IMR-90 (cell line): ENCODE data around the gene BMP7. TPM values are rescaled to one million over a fixed set of nuclear protein-coding genes. Genes with fewer than 3 reads are reported as not detected.

Source experiments
- ATAC-seq: fragments of 200-7000 bp; cut with Tn5 transposase; 2 replicates; pipeline ENCODE4 v1.9.1; 2020; ENCODE audit warnings: low read depth, mild to moderate bottlenecking, moderate library complexity
- BruUV-seq: library from RNA; stranded (reverse); fragments of 400-500 nt; replicated peaks from 2 replicates; lab custom pipeline; 2021; lab: Mats Ljungman, UMichigan
- CTCF ChIA-PET: fragments of 300-600 bp; formaldehyde crosslinking; extraction: SDS; loops from one replicate; lab custom pipeline; 2021; ENCODE audit warnings: antibody characterized with exemption; lab: Yijun Ruan, JAX
- POLR2A ChIA-PET: fragments of 300-600 bp; sonication (Branson Sonifier 250); formaldehyde crosslinking; loops from one replicate; lab custom pipeline; 2022; ENCODE audit warnings: antibody characterized with exemption; ENCODE audit not compliant: unreplicated experiment; lab: Charles Lee
- DNase-seq: peaks from one replicate; pipeline ENCODE4 v3.0.0; 2013
- H2AFZ ChIP-seq: replicated peaks from 2 replicates; pipeline ENCODE3; 2013; ENCODE audit warnings: low read length, mild to moderate bottlenecking; ENCODE audit not compliant: poor library complexity
- H2AK5ac ChIP-seq: 2 replicates; pipeline ENCODE4 v1.6.1; 2013; ENCODE audit warnings: low read depth, low read length, inconsistent platforms
- H2AK9ac ChIP-seq: replicated peaks from 2 replicates; pipeline ENCODE3; 2013; ENCODE audit warnings: mild to moderate bottlenecking, low read depth, low read length, moderate library complexity; ENCODE audit not compliant: poor library complexity
- H2BK120ac ChIP-seq: 2 replicates; pipeline ENCODE4 v1.6.1; 2013; ENCODE audit warnings: low read depth, low read length, inconsistent platforms
- H2BK15ac ChIP-seq: 3 replicates; pipeline ENCODE4 v1.6.1; 2013; ENCODE audit warnings: low read depth, low read length, inconsistent platforms
- H2BK20ac ChIP-seq: 2 replicates; pipeline ENCODE4 v1.6.1; 2013; ENCODE audit warnings: low read depth, mild to moderate bottlenecking, inconsistent platforms, low read length, moderate library complexity
- H2BK5ac ChIP-seq: 2 replicates; pipeline ENCODE4 v1.6.1; 2013; ENCODE audit warnings: mild to moderate bottlenecking, low read depth, low read length, inconsistent platforms; ENCODE audit not compliant: poor library complexity, severe bottlenecking
- H3K14ac ChIP-seq: replicated peaks from 2 replicates; pipeline ENCODE4 v1.6.1; 2013; ENCODE audit warnings: low read depth, low read length, inconsistent platforms
- H3K18ac ChIP-seq: 2 replicates; pipeline ENCODE4 v1.6.1; 2013; ENCODE audit warnings: low read depth, low read length, control low read depth
- H3K23ac ChIP-seq: 2 replicates; pipeline ENCODE4 v1.6.1; 2013; ENCODE audit warnings: low read depth, low read length, inconsistent platforms
- H3K27ac ChIP-seq: 2 replicates; pipeline ENCODE4 v1.5.1; 2013; ENCODE audit warnings: mild to moderate bottlenecking, control low read depth, low read length; ENCODE audit not compliant: insufficient read depth
- H3K27me3 ChIP-seq: 2 replicates; pipeline ENCODE4 v1.6.1; 2013; ENCODE audit warnings: low read length; ENCODE audit not compliant: control insufficient read depth, insufficient read depth
- H3K36me3 ChIP-seq: 2 replicates; pipeline ENCODE4 v1.6.1; 2013; ENCODE audit warnings: low read length, mixed read lengths; ENCODE audit not compliant: control insufficient read depth, insufficient read depth
- H3K4ac ChIP-seq: 2 replicates; pipeline ENCODE4 v1.6.1; 2013; ENCODE audit warnings: low read depth, low read length, inconsistent platforms
- H3K4me1 ChIP-seq: 2 replicates; pipeline ENCODE4 v1.6.1; 2013; ENCODE audit warnings: low read length, mixed read lengths; ENCODE audit not compliant: control insufficient read depth, insufficient read depth
- H3K4me2 ChIP-seq: 2 replicates; pipeline ENCODE4 v1.6.1; 2013; ENCODE audit warnings: low read depth, mild to moderate bottlenecking, control low read depth, low read length, moderate library complexity
- H3K4me3 ChIP-seq: 2 replicates; pipeline ENCODE4 v1.5.1; 2013; ENCODE audit warnings: low read depth, mild to moderate bottlenecking, control low read depth, low read length, moderate library complexity; ENCODE audit not compliant: insufficient read depth
- H3K56ac ChIP-seq: 2 replicates; pipeline ENCODE4 v1.6.1; 2013; ENCODE audit warnings: low read length, inconsistent platforms; ENCODE audit not compliant: insufficient read depth; ENCODE audit errors: extremely low read depth
- H3K79me1 ChIP-seq, 2 experiments: 2 replicates each; pipeline ENCODE4 v1.6.1; 2013; ENCODE audit warnings: low read length in 2 of 2, inconsistent platforms in 1 of 2, low read depth in 1 of 2
- H3K9ac ChIP-seq: 2 replicates; pipeline ENCODE4 v1.6.1; 2013; ENCODE audit warnings: low read depth, low read length, control low read depth
- H3K9me1 ChIP-seq: 2 replicates; pipeline ENCODE4 v1.6.1; 2013; ENCODE audit warnings: low read length, inconsistent platforms; ENCODE audit not compliant: insufficient read depth
- H3K9me3 ChIP-seq: 2 replicates; pipeline ENCODE4 v1.6.1; 2013; ENCODE audit warnings: low read length; ENCODE audit not compliant: control insufficient read depth, insufficient read depth
- H4K20me1 ChIP-seq: 2 replicates; pipeline ENCODE4 v1.6.1; 2013; ENCODE audit warnings: low read length, inconsistent platforms; ENCODE audit not compliant: insufficient read depth
- H4K5ac ChIP-seq: 2 replicates; pipeline ENCODE4 v1.6.1; 2013; ENCODE audit warnings: mild to moderate bottlenecking, low read depth, low read length, control low read depth
- H4K8ac ChIP-seq, 2 experiments: 2 replicates each; pipeline ENCODE4 v1.6.1; 2013; ENCODE audit warnings: low read depth in 2 of 2, low read length in 2 of 2, control low read depth in 1 of 2, inconsistent platforms in 1 of 2
- H4K91ac ChIP-seq: 2 replicates; pipeline ENCODE4 v1.6.1; 2013; ENCODE audit warnings: low read depth, low read length, inconsistent platforms; ENCODE audit not compliant: insufficient read depth
- BHLHE40 ChIP-seq: fragments of 150-350 bp; IDR thresholded peaks from 2 replicates; pipeline ENCODE4 v1.6.1; 2016; ENCODE audit warnings: mild to moderate bottlenecking, low read depth, low read length
- CEBPB ChIP-seq: IDR thresholded peaks from 2 replicates; pipeline ENCODE4 v1.6.1; 2012; ENCODE audit warnings: low read depth, low read length, improper control_type of control experiment
- CHD1 ChIP-seq: IDR thresholded peaks from 2 replicates; pipeline ENCODE4 v1.6.1; 2012; ENCODE audit warnings: low read depth, low read length, improper control_type of control experiment
- POLR2A ChIP-seq: IDR thresholded peaks from 2 replicates; pipeline ENCODE4 v1.6.1; 2012; ENCODE audit warnings: mild to moderate bottlenecking, low read depth, low read length
- RFX5 ChIP-seq: IDR thresholded peaks from 2 replicates; pipeline ENCODE4 v1.8.0; 2012; ENCODE audit warnings: low read depth, mild to moderate bottlenecking, low read length, moderate library complexity
- WGBS, 2 experiments: methylation state at CpG; one replicate each; pipeline versions ENCODE4 v1.1.5 to v1.1.7; 2013; ENCODE audit warnings: missing lambda C conversion rate in 2 of 2; ENCODE audit not compliant: insufficient read length in 1 of 2; ENCODE audit errors: extremely low coverage in 2 of 2; 5-methylcytosine and 5-hydroxymethylcytosine counted together
- dilution Hi-C: fragments of 300-500 bp; cut with HindIII; formaldehyde crosslinking; loops from one replicate; pipeline ENCODE4 v1.14.3; 2018; ENCODE audit warnings: low sequenced_read_pairs; ENCODE audit not compliant: unreplicated experiment
- in situ Hi-C: fragments of 300-500 bp; cut with MboI; formaldehyde crosslinking; loops from 3 replicates; pipeline ENCODE4 v1.14.3; 2019; ENCODE audit warnings: low sequenced_read_pairs, inconsistent platforms, mixed read lengths
- intact Hi-C: fragments of 100-400 bp; cut with micrococcal nuclease; formaldehyde crosslinking; loops from 2 replicates; pipeline ENCODE4 v1.10.0; 2022
- polyA plus RNA-seq, 3 experiments: library from polyadenylated mRNA; depleted of rRNA; stranded (reverse); fragments of >200 nt; gene quantifications; 2 replicates each; pipeline ENCODE4 v1.2.3, GENCODE V29; 2012; ENCODE audit warnings: low replicate concordance in 1 of 3
- total RNA-seq: library from RNA; depleted of rRNA; stranded (reverse); fragments of >200 nt; gene quantifications from 2 replicates; pipeline ENCODE4 v1.2.3, GENCODE V29; 2012

The BMP7 gene
- total and polyA plus RNA-seq, 2 of the 4 experiments (the other 2 are of a cell fraction), result not detected

GRCh38 chr20:57214427-57214826, 52.0 kb downstream of the BMP7 start:
- Histone ChIP-seq H2BK20ac (no peak overlapping the region), H3K4me3 (no peak overlapping the region), H4K5ac (no peak overlapping the region), H3K27ac (no peak overlapping the region), H3K4me2 (no peak overlapping the region), H3K56ac (no peak overlapping the region), H2AK9ac (no peak overlapping the region), H2AFZ (no peak overlapping the region), H3K79me1 (no peaks in the 10 kb centered on the region), H2BK120ac (no peak overlapping the region), H3K23ac (no peak overlapping the region), H2BK5ac (no peak overlapping the region), H3K9ac (no peak overlapping the region), H3K14ac (no peak overlapping the region), H3K18ac (no peak overlapping the region), H2BK15ac (no peak overlapping the region), H2AK5ac (no peak overlapping the region), H4K8ac (no peak overlapping the region), H3K36me3 (no peaks in the 10 kb centered on the region), H3K9me3 (peaks cover 10% of the 10 kb centered on the region), H3K9me1 (no peaks in the 10 kb centered on the region), H4K20me1 (no peaks in the 10 kb centered on the region), H4K91ac (no peak overlapping the region), H3K27me3 (no peaks in the 10 kb centered on the region), H3K4me1 (no peaks in the 10 kb centered on the region; the same call in 1 of the 2 replicates), H3K4ac (no peak overlapping the region)
- BruUV-seq, result no TSS peak
- no peak for DNase-seq
- ATAC-seq, result no peak
- in situ Hi-C loops, result no loop called here
- TF ChIP-seq BHLHE40, result no peak
- no peak for TF ChIP-seq CHD1
- no peak for TF ChIP-seq CEBPB
- TF ChIP-seq RFX5, result no peak
- TF ChIP-seq POLR2A, result no peak
- dilution Hi-C loops, result no loop called here
- 71% methylated on average over 1 of the region's 8 CpGs; no CpG with 5 or more reads in 1 of the 2 experiments for WGBS, 2 experiments
- POLR2A ChIA-PET, result no interaction called here
- intact Hi-C loops, result no loop called here
- CTCF ChIA-PET, result interaction anchor here (0.7 kb wide), 1 partner anchor 28 kb away, joined by 3 read pairs; no protein-coding TSS in a partner anchor
